ENCODE measurements around the gene INO80E.
"Not testable (repeated sequence)": the region's sequence is repeated elsewhere in the genome, so short reads cannot be mapped to it uniquely, and the experiment has no call there.

GRCh38 chr16:29959821-29960220, 36.2 kb upstream of the INO80E start:
- TF ChIP-seq CTCF (IDR thresholded peaks at IDR 0.05); ZFX (IDR thresholded peaks at IDR 0.05; ENCODE audit: borderline replicate concordance): not testable (repeated sequence)

Data from 22Rv1 (cell line).